Measurements from ENCODE around the gene NXPE3. TPM values are rescaled to one million over a fixed set of nuclear protein-coding genes. Genes with fewer than 3 reads are reported as not detected.

NXPE3 gene
- total RNA-seq, 4 donors from 2014 or later: 31.5 to 52.0 (median 44.5) TPM

DNA sequence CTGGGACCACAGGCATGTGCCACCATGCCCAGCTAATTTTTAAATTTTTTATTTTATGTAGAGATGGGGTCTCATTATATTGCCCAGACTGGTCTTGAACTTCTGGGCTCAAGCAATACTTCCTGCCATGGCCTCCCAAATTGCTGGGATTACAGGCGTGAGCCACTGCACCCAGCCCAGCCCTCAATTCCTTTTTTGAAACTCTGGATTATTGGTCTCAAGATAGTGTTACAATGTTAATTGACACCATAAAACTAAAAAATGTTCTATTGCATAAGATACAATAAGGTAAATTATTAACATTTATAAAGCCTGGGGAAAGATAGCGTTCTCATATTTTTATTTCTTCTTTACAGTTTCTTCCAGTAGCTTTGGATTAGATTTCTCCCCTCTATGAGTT lies 66.4 kb downstream of the NXPE3 start:
- in situ Hi-C loops (cut with MboI; ENCODE audit: low sequenced_read_pairs in 4 of 4): no loop called here
- DNase-seq (no peak), ATAC-seq (no peak)
- intact Hi-C loops (cut with DNase I; ENCODE audit: low total_unique reads): loop anchor here (5.0 to 10.0 kb wide), 2 partner anchors 33 to 271 kb away; partner anchors contain the start of gene PCNP
- H3K27me3 ChIP-seq: no peaks in the 10 kb centered on the region
- H3K36me3 ChIP-seq: no peaks in the 10 kb centered on the region
- peaks cover 0 to under 1% of the 10 kb centered on the region in 2 donors for H3K4me1 ChIP-seq
- TF ChIP-seq POLR2A (IDR thresholded peaks at IDR 0.05): no peak
- no peak for TF ChIP-seq CTCF (IDR thresholded peaks at IDR 0.05 in 4 of 5, conservative IDR thresholded peaks at IDR 0.05 in 1 of 5)
- no peak overlapping the region for H3K27ac ChIP-seq
- no peak overlapping the region for H3K4me3 ChIP-seq
- no peaks in the 10 kb centered on the region for H3K9me3 ChIP-seq

- Histone ChIP-seq H3K36me3 (peaks cover 0 to 1% of the 10 kb centered on the region in 2 donors), H3K27ac (no peak overlapping the region), H3K9me3 (no peaks in the 10 kb centered on the region), H3K27me3 (no peaks in the 10 kb centered on the region), H3K4me3 (no peak overlapping the region), H3K4me1 (peaks cover 6% of the 10 kb centered on the region in 2 donors)
- no peak for DNase-seq
- no peak for TF ChIP-seq CTCF (IDR thresholded peaks at IDR 0.05 in 4 of 5, conservative IDR thresholded peaks at IDR 0.05 in 1 of 5)
- no peak for TF ChIP-seq POLR2A (IDR thresholded peaks at IDR 0.05)
- intact Hi-C loops (cut with DNase I; ENCODE audit: low total_unique reads): loop anchor here (5.0 to 10.0 kb wide), 2 partner anchors 34 to 272 kb away; partner anchors contain the start of gene PCNP
- in situ Hi-C loops (cut with MboI; ENCODE audit: low sequenced_read_pairs in 4 of 4): no loop called here
- no peak for ATAC-seq
Observed at GRCh38 chr3:101846709-101847108, 67.7 kb downstream of the NXPE3 start.

- Histone ChIP-seq H3K27me3 (no peaks in the 10 kb centered on the region), H3K4me3 (no peak overlapping the region), H3K9me3 (no peaks in the 10 kb centered on the region), H3K4me1 (peaks cover 6% of the 10 kb centered on the region in 2 donors), H3K36me3 (peaks cover 0 to 8% of the 10 kb centered on the region in 2 donors), H3K27ac (no peak overlapping the region)
- in situ Hi-C loops (cut with MboI; ENCODE audit: low sequenced_read_pairs in 4 of 4): no loop called here
- intact Hi-C loops (cut with DNase I; ENCODE audit: low total_unique reads): loop anchor here (5.0 to 10.0 kb wide), 2 partner anchors 35 to 273 kb away; partner anchors contain the start of gene PCNP
- no peak for TF ChIP-seq POLR2A (IDR thresholded peaks at IDR 0.05)
- TF ChIP-seq CTCF (IDR thresholded peaks at IDR 0.05 in 4 of 5, conservative IDR thresholded peaks at IDR 0.05 in 1 of 5): no peak
- no peak for DNase-seq
- ATAC-seq: no peak
Observed at GRCh38 chr3:101847328-101847727, 68.3 kb downstream of the NXPE3 start.

- no peak for DNase-seq
- intact Hi-C loops (cut with DNase I; ENCODE audit: low total_unique reads): loop anchor here (2.0 to 10.0 kb wide), 4 partner anchors 22 to 274 kb away; partner anchors contain the start of genes PCNP and RPL24
- H3K4me3 ChIP-seq: peak overlapping the region; percentile 73 to 87 (median 81)
- ATAC-seq: no peak
- in situ Hi-C loops (cut with MboI; ENCODE audit: low sequenced_read_pairs in 4 of 4): no loop called here
- no peak for TF ChIP-seq POLR2A (IDR thresholded peaks at IDR 0.05)
- TF ChIP-seq CTCF (IDR thresholded peaks at IDR 0.05 in 4 of 5, conservative IDR thresholded peaks at IDR 0.05 in 1 of 5): no peak
- no peaks in the 10 kb centered on the region for H3K9me3 ChIP-seq
- H3K27ac ChIP-seq: peak overlapping the region; percentile 83 to 96 (median 94)
- H3K36me3 ChIP-seq: peaks cover 0 to 18% of the 10 kb centered on the region in 2 donors
- H3K27me3 ChIP-seq: no peaks in the 10 kb centered on the region
- H3K4me1 ChIP-seq: peaks cover 6% of the 10 kb centered on the region in 2 donors
Observed at GRCh38 chr3:101848326-101848725, 69.3 kb downstream of the NXPE3 start.

All from gastrocnemius medialis (tissue), 4 donors.